Measurements from ENCODE around the gene TMEM50B.
"Not testable (repeated sequence)": the region's sequence is repeated elsewhere in the genome, so short reads cannot be mapped to it uniquely, and the experiment has no call there.

The TMEM50B gene

GRCh38 chr21:33477066-33477465, 2.7 kb downstream of the TMEM50B start:
- no peak for DNase-seq

- DNase-seq: no peak
Observed at GRCh38 chr21:33473344-33473743, 6.4 kb downstream of the TMEM50B start.

GRCh38 chr21:33470701-33471100, 9.1 kb downstream of the TMEM50B start:
- DNase-seq: no peak

GRCh38 chr21:33469183-33469582, 10.6 kb downstream of the TMEM50B start:
- not testable (repeated sequence) for DNase-seq

DNA sequence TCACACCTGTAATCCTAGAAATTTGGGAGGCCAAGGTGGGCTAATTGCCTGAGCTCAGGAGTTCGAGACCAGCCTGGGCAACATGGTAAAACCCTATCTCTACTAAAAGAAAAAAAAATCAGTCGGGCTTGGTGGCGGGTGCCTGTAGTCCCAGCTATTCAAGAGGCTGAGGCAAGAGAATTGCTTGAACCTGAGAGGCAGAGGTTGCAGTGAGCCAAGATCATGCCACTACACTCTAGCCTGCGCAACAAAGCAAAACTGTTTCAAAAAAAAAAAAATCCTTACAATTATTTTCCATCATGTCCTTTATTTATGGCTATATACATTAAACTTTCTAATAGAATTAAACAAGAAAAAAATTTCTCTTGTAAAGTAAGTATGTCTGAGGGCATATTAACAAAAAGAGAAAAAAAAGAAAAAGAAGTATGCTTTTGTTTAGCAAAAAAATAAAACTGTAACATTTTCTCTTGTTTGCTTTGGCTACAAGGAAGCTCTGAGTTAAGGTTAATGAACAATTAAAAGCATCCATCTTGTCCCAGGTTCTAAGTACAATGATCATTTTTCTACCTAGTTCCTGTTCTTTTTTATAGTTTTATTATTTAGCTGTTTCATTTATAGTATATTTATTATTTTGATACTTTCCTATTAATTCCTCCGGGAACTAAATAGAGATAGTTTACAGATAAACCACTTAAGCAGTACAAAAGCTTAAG, 18.1 kb downstream of the TMEM50B start:
- DNase-seq: no peak

DNA sequence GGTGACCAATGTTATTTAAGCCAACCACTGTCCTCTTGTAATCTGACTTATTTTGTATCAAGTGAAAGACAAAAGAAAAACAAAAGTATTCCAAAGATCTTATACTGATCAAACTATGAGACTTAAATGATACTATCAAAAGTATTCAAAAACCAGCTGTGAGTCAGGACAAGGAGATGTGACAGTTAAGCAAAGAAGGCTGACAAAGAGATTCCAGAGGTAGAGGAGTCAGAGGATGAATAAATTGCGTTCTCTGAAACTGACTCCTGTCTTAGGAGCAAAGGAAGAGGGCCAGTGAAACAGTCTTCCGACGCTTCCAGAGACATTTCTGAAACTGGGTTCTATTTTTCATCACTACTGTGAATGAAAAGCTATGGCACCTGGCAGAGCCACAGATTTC, 20.9 kb downstream of the TMEM50B start:
- DNase-seq: no peak

GRCh38 chr21:33455686-33456446, 23.9 kb downstream of the TMEM50B start:
- no peak for DNase-seq

DNA sequence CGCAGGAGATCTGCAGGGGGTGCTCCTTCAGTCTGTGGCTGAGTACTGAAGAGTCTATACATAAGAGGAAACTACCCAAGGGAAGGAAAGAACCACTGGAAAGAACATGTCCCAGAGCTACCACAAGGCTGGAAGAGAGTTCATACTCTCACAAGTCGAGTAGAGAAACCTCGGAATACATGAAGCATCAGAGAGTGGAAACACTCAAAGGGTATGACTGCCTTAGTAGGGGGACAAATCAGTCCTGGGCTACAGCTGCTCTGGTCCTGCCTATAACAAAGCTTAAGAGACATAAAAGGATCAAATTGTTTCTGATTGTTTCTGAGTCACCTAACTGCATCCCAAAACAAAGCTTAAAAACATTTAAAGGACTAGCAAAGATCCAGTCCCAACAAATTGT, 27.4 kb downstream of the TMEM50B start:
- no peak for DNase-seq

- no peak for DNase-seq
Observed at GRCh38 chr21:33451634-33452071, 28.1 kb downstream of the TMEM50B start.

DNA sequence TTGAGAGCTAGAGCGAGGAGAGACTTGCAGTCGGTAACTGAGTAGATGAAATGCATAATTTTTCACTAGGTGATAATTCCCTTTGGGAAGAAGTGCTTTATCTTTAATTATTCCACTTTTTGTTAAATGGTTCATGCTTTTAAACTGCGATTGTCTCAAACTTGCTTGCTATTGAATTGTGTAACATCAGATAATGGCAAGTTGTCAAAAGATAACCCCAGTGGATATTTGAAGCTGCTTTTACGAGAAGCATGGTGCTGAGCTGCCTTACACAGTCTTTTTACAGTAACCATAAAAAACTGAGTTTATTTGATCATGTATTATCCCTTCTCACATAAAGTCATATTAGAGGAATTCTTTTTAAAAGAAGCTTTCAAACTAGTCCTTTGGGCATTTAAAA, 30.2 kb downstream of the TMEM50B start:
- no peak for DNase-seq

DNA sequence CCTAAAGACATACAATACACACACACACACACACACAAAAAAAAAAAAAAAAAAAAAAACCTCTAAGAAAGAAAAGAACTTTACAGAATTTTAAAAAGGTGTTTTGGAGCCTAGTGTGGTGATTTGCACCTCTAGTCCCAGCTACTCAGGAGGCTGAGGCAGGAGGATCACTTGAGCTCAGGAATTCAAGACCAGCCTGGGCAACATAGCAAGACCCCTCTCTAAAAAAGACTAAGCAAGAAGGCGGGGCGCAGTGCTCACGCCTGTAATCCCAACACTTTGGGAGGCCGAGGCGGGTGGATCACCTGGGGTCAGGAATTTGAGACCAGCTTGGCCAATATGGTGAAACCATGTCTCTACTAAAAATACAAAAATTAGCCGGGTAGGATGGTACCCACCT, 33.2 kb downstream of the TMEM50B start:
- DNase-seq: not testable (repeated sequence)

DNA sequence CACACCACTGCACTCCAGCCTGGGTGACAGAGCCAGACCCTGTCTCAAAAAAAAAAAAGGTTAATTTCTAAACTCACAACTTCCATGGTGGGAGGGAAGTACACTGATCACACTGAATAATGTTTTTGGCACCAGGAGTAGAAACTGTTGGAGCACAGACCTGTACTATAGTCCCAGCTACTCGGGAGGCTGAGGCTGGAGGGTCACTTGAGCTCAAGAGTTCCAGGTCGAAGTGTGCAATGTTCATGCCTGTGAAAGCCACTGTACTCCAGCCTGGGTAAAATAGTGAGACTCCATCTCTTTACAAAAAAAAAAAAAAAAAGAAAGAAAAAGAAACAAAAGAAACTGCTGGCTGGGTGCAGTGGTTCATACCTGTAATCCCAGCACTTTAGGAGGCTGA, 35.3 kb downstream of the TMEM50B start:
- no peak for DNase-seq

- no peak for DNase-seq
Observed at GRCh38 chr21:33443194-33443593, 36.6 kb downstream of the TMEM50B start.

- no peak for DNase-seq
Observed at GRCh38 chr21:33441489-33442477, 38.0 kb downstream of the TMEM50B start.

- no peak for DNase-seq
Observed at GRCh38 chr21:33437140-33437539, 42.6 kb downstream of the TMEM50B start.

GRCh38 chr21:33434770-33435360, 44.9 kb downstream of the TMEM50B start:
- DNase-seq: no peak

GRCh38 chr21:33433425-33434114, 46.2 kb downstream of the TMEM50B start:
- DNase-seq: no peak

DNA sequence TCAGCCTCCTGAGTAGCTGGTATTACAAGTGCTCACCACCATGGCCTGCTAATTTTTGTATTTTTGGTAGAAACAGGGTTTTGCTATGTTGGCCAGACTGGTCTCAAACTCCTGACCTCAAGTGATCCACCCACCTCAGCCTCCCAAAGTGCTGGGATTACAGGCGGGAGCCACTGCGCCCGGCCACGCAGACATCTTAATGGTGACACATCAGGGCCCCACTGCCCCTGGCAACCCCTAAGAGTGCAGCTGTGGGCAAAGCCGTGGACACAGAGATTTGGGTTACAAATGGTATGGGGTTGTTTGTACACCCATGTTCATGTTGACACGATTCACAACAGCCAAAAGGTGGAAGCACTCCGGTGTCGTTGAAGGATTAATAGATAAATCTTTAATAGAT, 46.8 kb downstream of the TMEM50B start:
- DNase-seq: no peak

DNA sequence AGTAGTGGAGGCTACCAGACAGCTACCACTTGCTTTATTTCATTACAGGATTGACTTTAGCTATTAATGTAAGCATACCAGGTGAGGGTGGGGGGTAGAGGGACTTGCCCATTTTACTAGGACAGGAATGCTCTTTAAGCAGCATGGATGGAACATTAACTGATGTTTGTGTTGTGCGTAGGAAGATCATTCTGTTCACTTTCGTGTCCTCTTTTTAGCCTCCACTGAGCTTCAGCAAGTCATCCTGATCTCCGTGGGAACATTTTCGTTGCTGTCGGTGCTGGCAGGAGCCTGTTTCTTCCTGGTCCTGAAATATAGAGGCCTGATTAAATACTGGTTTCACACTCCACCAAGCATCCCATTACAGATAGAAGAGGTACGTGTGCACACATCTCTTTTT, 47.3 kb downstream of the TMEM50B start:
- no peak for DNase-seq

DNA sequence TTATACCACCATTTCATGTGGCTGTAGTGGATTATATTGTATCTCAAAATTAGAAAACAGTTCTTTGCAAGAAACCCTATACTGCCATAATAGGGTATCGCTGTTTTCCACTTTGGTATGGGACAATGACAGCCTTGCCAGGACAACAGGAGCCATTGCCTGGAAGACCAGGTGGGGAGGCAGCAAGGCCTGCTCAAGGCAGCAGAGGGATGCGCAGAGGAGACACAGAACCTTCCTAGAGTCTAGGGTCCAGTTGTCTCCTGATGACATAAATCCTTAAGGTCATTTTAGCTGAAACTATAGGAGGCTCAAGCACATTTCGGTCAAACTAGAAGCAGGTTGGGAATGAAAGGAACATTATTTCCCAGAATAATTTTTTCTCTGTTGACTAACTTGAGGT, 48.9 kb downstream of the TMEM50B start:
- DNase-seq: no peak

DNA sequence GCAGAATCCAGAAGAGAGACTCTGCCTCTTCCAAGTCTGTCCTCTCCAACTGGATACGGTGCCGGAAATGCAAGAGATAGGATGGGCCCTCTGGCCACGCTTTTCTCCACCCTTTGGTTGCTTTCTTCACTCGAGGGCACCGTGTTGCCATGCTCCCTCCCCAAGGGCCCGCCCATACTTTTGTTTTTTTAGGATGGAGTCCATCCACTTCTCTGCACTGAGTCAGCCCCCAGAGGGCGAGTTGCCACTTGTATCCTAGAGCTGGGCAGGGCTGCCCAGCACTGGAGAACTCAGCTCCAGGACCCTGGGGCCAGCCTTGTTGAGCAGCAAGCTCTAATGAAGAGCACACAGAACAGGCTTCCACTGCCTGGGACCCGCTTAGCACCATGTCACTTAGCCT, 51.1 kb downstream of the TMEM50B start:
- no peak for DNase-seq

- DNase-seq: no peak
Observed at GRCh38 chr21:33427051-33427450, 52.7 kb downstream of the TMEM50B start.
